Endodermal cell (in vitro differentiated cells): Measurements from ENCODE around the gene CHAD. TPM values are rescaled to one million over a fixed set of nuclear protein-coding genes. Genes with fewer than 3 reads are reported as not detected.

Experiments used
- DNase-seq: peaks from one replicate; pipeline ENCODE4 v3.0.0-alpha.2; 2017
- H3K27ac ChIP-seq: 2 replicates; pipeline ENCODE4 v1.5.1; 2013; ENCODE audit warnings: mild to moderate bottlenecking, low read depth, low read length, moderate library complexity
- H3K27me3 ChIP-seq: 2 replicates; pipeline ENCODE4 v1.6.1; 2013; ENCODE audit warnings: mild to moderate bottlenecking, low read length, moderate library complexity; ENCODE audit not compliant: insufficient read depth, control insufficient read depth, poor library complexity, severe bottlenecking
- H3K36me3 ChIP-seq: 2 replicates; pipeline ENCODE4 v1.7.0; 2013; ENCODE audit warnings: mild to moderate bottlenecking, low read length, moderate library complexity; ENCODE audit not compliant: control insufficient read depth, insufficient read depth
- H3K4me1 ChIP-seq: one replicate; pipeline ENCODE4 v1.7.0; 2013; ENCODE audit warnings: low read length; ENCODE audit not compliant: control insufficient read depth, insufficient read depth
- H3K4me3 ChIP-seq: 2 replicates; pipeline ENCODE4 v1.5.1; 2013; ENCODE audit warnings: mild to moderate bottlenecking, low read length, moderate library complexity
- H3K9ac ChIP-seq: 2 replicates; pipeline ENCODE4 v1.6.1; 2013; ENCODE audit warnings: mild to moderate bottlenecking, low read length, moderate library complexity; ENCODE audit not compliant: poor library complexity, severe bottlenecking; ENCODE audit errors: extremely low read depth
- H3K9me3 ChIP-seq: 2 replicates; pipeline ENCODE4 v1.6.1; 2013; ENCODE audit warnings: mild to moderate bottlenecking, low read length, moderate library complexity; ENCODE audit not compliant: control insufficient read depth
- H3K27ac Mint-ChIP-seq: 2 replicates; pipeline ENCODE4 v1.8.0; 2020; ENCODE audit warnings: mixed read lengths
- H3K27me3 Mint-ChIP-seq: 2 replicates; pipeline ENCODE4 v1.8.0; 2021; ENCODE audit warnings: mild to moderate bottlenecking, mixed read lengths; ENCODE audit not compliant: insufficient read depth
- H3K36me3 Mint-ChIP-seq: 2 replicates; pipeline ENCODE4 v1.8.0; 2020; ENCODE audit warnings: low read depth, mixed read lengths
- H3K4me1 Mint-ChIP-seq: 2 replicates; pipeline ENCODE4 v1.8.0; 2020; ENCODE audit warnings: mixed read lengths
- H3K4me3 Mint-ChIP-seq: 2 replicates; pipeline ENCODE4 v1.8.0; 2020; ENCODE audit warnings: mild to moderate bottlenecking, moderate library complexity, mixed read lengths
- H3K9me3 Mint-ChIP-seq: 2 replicates; pipeline ENCODE4 v1.8.0; 2020; ENCODE audit warnings: mild to moderate bottlenecking, mixed read lengths
- WGBS, 2 experiments: methylation state at CpG; one replicate each; pipeline versions ENCODE4 v1.1.5 to v1.1.7; 2013; ENCODE audit warnings: missing lambda C conversion rate in 2 of 2, mixed read lengths in 1 of 2; ENCODE audit not compliant: insufficient coverage in 1 of 2, insufficient read length in 1 of 2; 5-methylcytosine and 5-hydroxymethylcytosine counted together
- total RNA-seq, 2 donors: library from RNA; stranded (reverse); fragmentation: NEBNext Ultra II Directional in 1 of 2; extraction: Animal tissue kit (Norgen Biotek cat#: 25700) in 1 of 2; gene quantifications; 2 replicates in 1 of 2; 3 replicates in 1 of 2; pipeline ENCODE4 v1.2.1, GENCODE V29; 2021
- TF ChIP-seq, protein P1 (sequence below): fragments of 200-600 bp; sonication (generic); conservative IDR thresholded peaks from 2 replicates; pipeline ENCODE4 v1.5.0; 2021; ENCODE audit warnings: antibody characterized with exemption, mild to moderate bottlenecking

The CHAD gene
- total RNA-seq, 2 donors from 2014 or later, result 0.15 TPM; not detected in 1

DNA sequence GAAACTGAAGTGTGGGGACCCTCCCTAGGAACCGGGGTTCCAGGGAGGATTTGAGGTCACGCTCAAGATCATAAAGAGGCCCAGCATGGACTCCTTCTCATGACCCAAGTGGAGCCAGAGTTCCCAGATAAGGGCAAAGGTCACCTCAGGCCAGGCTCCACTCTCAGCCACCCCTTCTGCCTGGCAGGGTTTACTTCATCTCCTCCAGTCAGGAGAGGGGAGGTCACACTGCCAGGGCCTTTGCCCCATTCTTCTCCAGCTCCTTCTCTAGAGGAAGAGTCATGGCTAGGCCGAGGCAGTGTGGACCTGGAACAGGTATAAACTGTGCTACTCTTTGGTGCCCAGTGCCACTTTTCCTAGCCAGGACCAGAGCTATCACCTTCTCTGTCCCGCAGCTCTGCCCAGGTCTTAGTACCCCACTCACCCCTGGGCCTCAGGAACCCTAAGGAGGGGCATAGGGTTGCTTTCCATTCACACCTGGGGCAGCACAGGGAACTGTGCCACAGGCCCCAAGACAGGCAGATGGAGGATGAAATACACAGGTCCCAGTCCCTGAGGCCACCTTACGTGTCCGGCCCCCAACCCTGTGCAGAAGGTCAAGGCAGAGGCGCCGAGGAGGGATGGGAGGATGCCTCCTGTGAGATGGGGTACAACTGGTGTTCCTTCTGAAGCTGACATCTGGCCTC, 43.5 kb downstream of the CHAD start:
- peaks cover 15% of the 10 kb centered on the region for H3K9me3 Mint-ChIP-seq
- H3K36me3 ChIP-seq, result no peaks in the 10 kb centered on the region
- peaks cover 5% of the 10 kb centered on the region for H3K36me3 Mint-ChIP-seq
- DNase-seq, result no peak
- 93 to 100% methylated on average over 4 to 8 of the region's 8 CpGs for WGBS, 2 experiments
- H3K27me3 Mint-ChIP-seq, result peaks cover 5% of the 10 kb centered on the region
- H3K27ac Mint-ChIP-seq, result no peak overlapping the region
- H3K9me3 ChIP-seq, result peaks cover 7% of the 10 kb centered on the region
- peaks cover 18% of the 10 kb centered on the region for H3K4me1 Mint-ChIP-seq
- H3K4me1 ChIP-seq, result peaks cover 10% of the 10 kb centered on the region
- no peaks in the 10 kb centered on the region for H3K27me3 ChIP-seq
- no peak overlapping the region for H3K9ac ChIP-seq
- peak overlapping the region; percentile 66 for H3K4me3 ChIP-seq
- TF ChIP-seq, protein P1, sequence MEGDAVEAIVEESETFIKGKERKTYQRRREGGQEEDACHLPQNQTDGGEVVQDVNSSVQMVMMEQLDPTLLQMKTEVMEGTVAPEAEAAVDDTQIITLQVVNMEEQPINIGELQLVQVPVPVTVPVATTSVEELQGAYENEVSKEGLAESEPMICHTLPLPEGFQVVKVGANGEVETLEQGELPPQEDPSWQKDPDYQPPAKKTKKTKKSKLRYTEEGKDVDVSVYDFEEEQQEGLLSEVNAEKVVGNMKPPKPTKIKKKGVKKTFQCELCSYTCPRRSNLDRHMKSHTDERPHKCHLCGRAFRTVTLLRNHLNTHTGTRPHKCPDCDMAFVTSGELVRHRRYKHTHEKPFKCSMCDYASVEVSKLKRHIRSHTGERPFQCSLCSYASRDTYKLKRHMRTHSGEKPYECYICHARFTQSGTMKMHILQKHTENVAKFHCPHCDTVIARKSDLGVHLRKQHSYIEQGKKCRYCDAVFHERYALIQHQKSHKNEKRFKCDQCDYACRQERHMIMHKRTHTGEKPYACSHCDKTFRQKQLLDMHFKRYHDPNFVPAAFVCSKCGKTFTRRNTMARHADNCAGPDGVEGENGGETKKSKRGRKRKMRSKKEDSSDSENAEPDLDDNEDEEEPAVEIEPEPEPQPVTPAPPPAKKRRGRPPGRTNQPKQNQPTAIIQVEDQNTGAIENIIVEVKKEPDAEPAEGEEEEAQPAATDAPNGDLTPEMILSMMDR, result no peak
- H3K4me3 Mint-ChIP-seq, result peak overlapping the region; percentile 70
- H3K27ac ChIP-seq, result peak overlapping the region; percentile 29

DNA sequence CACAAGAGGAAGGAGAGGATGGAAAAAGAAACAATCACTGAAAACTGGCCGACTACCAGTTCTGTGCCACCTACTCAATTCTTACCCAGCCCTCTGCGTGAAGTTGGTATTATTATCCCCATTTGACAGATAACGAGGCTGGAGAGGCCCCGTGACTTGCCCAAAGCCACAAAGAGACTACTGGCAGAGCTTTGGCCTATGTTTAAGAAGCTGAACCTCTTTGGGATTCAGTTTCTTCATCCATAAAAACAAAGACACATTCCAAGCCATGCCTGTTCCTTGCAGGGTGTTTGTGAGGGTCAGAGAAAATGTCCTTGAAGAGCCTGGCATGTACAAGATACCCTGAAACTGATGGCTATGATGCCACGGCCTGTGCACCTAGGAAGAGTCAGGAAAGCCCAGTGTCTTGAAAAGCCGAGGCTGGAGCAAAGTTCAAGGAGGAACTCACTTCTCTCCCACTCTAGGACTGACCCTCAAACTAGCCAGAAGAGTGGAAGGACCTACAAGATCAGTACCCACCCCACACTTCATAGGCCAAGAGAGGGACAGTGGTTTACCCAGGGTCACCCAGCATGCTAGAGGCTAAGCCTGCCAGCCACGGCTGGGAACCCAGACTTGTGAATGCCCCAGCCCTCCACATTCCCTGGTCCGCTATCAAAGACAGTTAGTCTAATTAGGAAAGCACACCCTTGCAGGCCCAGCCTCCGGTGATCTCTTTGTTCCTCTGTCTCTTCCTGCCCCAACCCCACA, 44.3 kb downstream of the CHAD start:
- Mint-ChIP-seq H3K27ac (no peak overlapping the region), H3K4me1 (peaks cover 18% of the 10 kb centered on the region)

DNA sequence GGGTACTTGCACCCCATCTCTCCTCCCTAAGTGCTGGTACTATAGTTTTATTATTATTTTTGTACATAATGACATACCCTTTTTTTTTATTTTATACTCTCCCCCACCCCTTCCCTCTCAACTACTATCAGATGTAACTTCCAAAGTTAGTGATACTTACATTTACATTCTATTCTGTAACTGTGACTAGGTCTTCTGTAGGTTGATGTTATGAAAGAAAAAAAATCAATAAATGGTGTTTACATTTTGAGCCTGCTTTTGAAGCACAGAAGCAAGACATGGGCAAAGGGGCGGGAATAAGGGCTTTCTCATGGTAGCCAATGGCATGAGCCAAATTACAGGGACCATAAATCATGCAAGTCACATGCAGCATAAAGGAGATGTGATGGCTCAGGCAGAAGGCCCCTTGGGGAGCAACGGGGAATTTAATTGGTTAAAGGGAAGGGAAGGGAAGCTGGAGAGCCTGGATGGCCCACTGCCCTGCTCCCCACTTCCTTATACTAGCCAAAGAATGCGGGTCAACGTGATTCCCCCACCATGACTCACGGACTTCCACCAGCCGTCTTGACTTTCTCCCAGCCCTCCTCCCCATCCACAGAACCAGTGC, 45.0 kb downstream of the CHAD start:
- Histone ChIP-seq H3K9me3 (peaks cover 18% of the 10 kb centered on the region), H3K4me1 (peaks cover 10% of the 10 kb centered on the region), H3K27ac (no peak overlapping the region), H3K36me3 (no peaks in the 10 kb centered on the region), H3K27me3 (no peaks in the 10 kb centered on the region), H3K9ac (no peak overlapping the region), H3K4me3 (no peak overlapping the region)
- peaks cover 18% of the 10 kb centered on the region for H3K4me1 Mint-ChIP-seq
- H3K27ac Mint-ChIP-seq, result no peak overlapping the region
- TF ChIP-seq, protein P1, result no peak
- H3K27me3 Mint-ChIP-seq, result peaks cover 6% of the 10 kb centered on the region
- H3K36me3 Mint-ChIP-seq, result peaks cover 11% of the 10 kb centered on the region
- WGBS, 2 experiments, result 77 to 86% methylated on average over 1 to 6 of the region's 6 CpGs
- no peak overlapping the region for H3K4me3 Mint-ChIP-seq
- DNase-seq, result no peak
- H3K9me3 Mint-ChIP-seq, result peaks cover 29% of the 10 kb centered on the region

More for the DNA sequence above, 44.3 kb downstream of the CHAD start:
- Histone ChIP-seq H3K4me1 (peaks cover 10% of the 10 kb centered on the region), H3K36me3 (no peaks in the 10 kb centered on the region), H3K27me3 (no peaks in the 10 kb centered on the region), H3K27ac (no peak overlapping the region), H3K9ac (no peak overlapping the region), H3K4me3 (no peak overlapping the region), H3K9me3 (peaks cover 11% of the 10 kb centered on the region)
- 85 to 88% methylated on average over 8 to 9 of the region's 9 CpGs for WGBS, 2 experiments
- no peak for DNase-seq
- Mint-ChIP-seq H3K27me3 (peaks cover 5% of the 10 kb centered on the region), H3K36me3 (peaks cover 7% of the 10 kb centered on the region), H3K9me3 (peaks cover 22% of the 10 kb centered on the region), H3K4me3 (no peak overlapping the region)
- TF ChIP-seq, protein P1, result no peak
